ENCODE results near the gene ZNF417. TPM values are rescaled to one million over a fixed set of nuclear protein-coding genes. Genes with fewer than 3 reads are reported as not detected.
"Not testable (repeated sequence)": the region's sequence is repeated elsewhere in the genome, so short reads cannot be mapped to it uniquely, and the experiment has no call there.

Gene ZNF417
- total and polyA plus RNA-seq, 2 of the 4 experiments (the other 2 are of a cell fraction), result 4.0 to 23.1 TPM

- intact Hi-C loops (cut with micrococcal nuclease); H4K91ac ChIP-seq (ENCODE audit: insufficient read depth, low read depth, low read length); H3K79me1 ChIP-seq (ENCODE audit: low read depth in 1 of 2, low read length in 2 of 2); H3K18ac ChIP-seq (ENCODE audit: low read depth, low read length); H3K23ac ChIP-seq (ENCODE audit: low read depth, low read length); ATAC-seq (ENCODE audit: low read depth); H2BK5ac ChIP-seq (ENCODE audit: low read depth, low read length, poor library complexity, severe bottlenecking); H3K9me1 ChIP-seq (ENCODE audit: insufficient read depth, low read length); H3K9ac ChIP-seq (ENCODE audit: low read depth, low read length); H2BK120ac ChIP-seq (ENCODE audit: low read depth, low read length); H2AFZ ChIP-seq (replicated peaks; ENCODE audit: low read length, poor library complexity); H3K14ac ChIP-seq (replicated peaks; ENCODE audit: low read depth, low read length); H3K4me3 ChIP-seq (ENCODE audit: insufficient read depth, low read depth, low read length); POLR2A ChIA-PET (ENCODE audit: unreplicated experiment); DNase-seq; H2BK15ac ChIP-seq (ENCODE audit: low read depth, low read length); dilution Hi-C loops (cut with HindIII; ENCODE audit: low sequenced_read_pairs, unreplicated experiment); BruUV-seq (replicated peaks); H3K4me2 ChIP-seq (ENCODE audit: low read depth, low read length); in situ Hi-C loops (cut with MboI; ENCODE audit: low sequenced_read_pairs); H4K8ac ChIP-seq (ENCODE audit: low read depth in 2 of 2, low read length in 2 of 2); H3K4ac ChIP-seq (ENCODE audit: low read depth, low read length); H3K27me3 ChIP-seq (ENCODE audit: control insufficient read depth, insufficient read depth, low read length); H3K4me1 ChIP-seq (ENCODE audit: control insufficient read depth, insufficient read depth, low read length); H4K20me1 ChIP-seq (ENCODE audit: insufficient read depth, low read length); H2AK9ac ChIP-seq (replicated peaks; ENCODE audit: low read depth, low read length, poor library complexity); H3K56ac ChIP-seq (ENCODE audit: extremely low read depth, insufficient read depth, low read length); H4K5ac ChIP-seq (ENCODE audit: low read depth, low read length); H2AK5ac ChIP-seq (ENCODE audit: low read depth, low read length); H3K27ac ChIP-seq (ENCODE audit: insufficient read depth, low read length); H2BK20ac ChIP-seq (ENCODE audit: low read depth, low read length); CTCF ChIA-PET: not testable (repeated sequence)
- peaks cover 81% of the 10 kb centered on the region for H3K9me3 ChIP-seq (ENCODE audit: control insufficient read depth, insufficient read depth, low read length)
- WGBS, 2 experiments (ENCODE audit: extremely low coverage in 2 of 2, insufficient read length in 1 of 2), result no CpG with 5 or more reads among the region's 6 CpGs
- H3K36me3 ChIP-seq (ENCODE audit: control insufficient read depth, insufficient read depth, low read length), result peaks cover 42% of the 10 kb centered on the region
Measured at GRCh38 chr19:57869655-57870054, 46.7 kb downstream of the ZNF417 start.

Data from IMR-90 (cell line).